Lower leg skin (tissue), 4 donors: ENCODE results near the gene RPL18A. TPM values are rescaled to one million over a fixed set of nuclear protein-coding genes. Genes with fewer than 3 reads are reported as not detected.

Experiments
- DNase-seq, 2 donors: peaks; one replicate each; pipeline ENCODE4 v3.0.0-alpha.2; 2019; ENCODE audit warnings: low spot score in 2 of 2
- H3K4me3 ChIP-seq: fragments of 200-600 bp; sonication (generic); 2 replicates; pipeline ENCODE4 v1.5.1; 2017; ENCODE audit warnings: mild to moderate bottlenecking, low read depth; ENCODE audit not compliant: poor library complexity, severe bottlenecking
- POLR2A ChIP-seq, 2 donors: fragments of 450-650 bp; IDR thresholded peaks; one replicate each; pipeline ENCODE4 v1.6.1; 2016 to 2017; ENCODE audit warnings: antibody characterized with exemption in 2 of 2, mild to moderate bottlenecking in 1 of 2, moderate library complexity in 1 of 2
- WGBS, 2 donors: methylation state at CpG; one replicate each; pipeline ENCODE4 v1.1.5; 2018; 5-methylcytosine and 5-hydroxymethylcytosine counted together
- intact Hi-C: fragments of 100-400 bp; cut with DNase I; formaldehyde crosslinking; loops from one replicate; pipeline ENCODE4 v1.15.0; 2023; ENCODE audit warnings: low total_unique reads
- total RNA-seq, 4 donors: library from RNA; depleted of rRNA; stranded (reverse); fragments of >200 nt; gene quantifications; one replicate each; pipeline ENCODE4 v1.1.0, GENCODE V29; 2016
- TF ChIP-seq, protein P1 (sequence below), 3 donors: fragments of 450-650 bp; IDR thresholded peaks; one replicate each; pipeline ENCODE4 v1.5.1; 2016; ENCODE audit warnings: antibody characterized with exemption in 3 of 3, mild to moderate bottlenecking in 3 of 3, moderate library complexity in 2 of 3

Gene RPL18A
- total RNA-seq, 4 donors from 2014 or later, result 2,094 to 3,301 (median 2,396) TPM

DNA sequence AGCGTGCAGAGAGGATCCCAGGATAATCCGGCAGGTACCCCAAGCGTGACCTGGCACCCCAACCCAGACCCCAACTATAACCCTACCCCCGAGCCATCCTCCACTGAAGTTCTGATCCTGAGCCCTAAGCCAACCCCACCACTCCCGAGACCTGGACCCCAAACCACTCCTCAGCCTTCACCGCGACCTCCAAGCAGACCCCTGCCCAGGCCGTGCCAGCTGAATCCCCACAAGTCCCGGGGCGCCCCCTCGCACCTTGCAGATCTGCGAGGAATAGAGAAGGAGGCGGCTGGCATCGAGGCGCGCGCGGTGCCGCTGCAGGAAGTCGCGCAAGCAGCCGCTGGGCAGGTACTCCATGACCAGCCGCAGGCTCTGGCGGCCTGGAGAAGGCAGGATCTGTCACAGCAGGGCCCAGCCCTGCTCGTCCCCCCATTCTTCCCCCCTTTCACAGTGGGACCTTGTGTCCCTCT is 28.3 kb upstream of the RPL18A start:
- no peak for TF ChIP-seq POLR2A (IDR thresholded peaks at IDR 0.05)
- TF ChIP-seq, protein P1, sequence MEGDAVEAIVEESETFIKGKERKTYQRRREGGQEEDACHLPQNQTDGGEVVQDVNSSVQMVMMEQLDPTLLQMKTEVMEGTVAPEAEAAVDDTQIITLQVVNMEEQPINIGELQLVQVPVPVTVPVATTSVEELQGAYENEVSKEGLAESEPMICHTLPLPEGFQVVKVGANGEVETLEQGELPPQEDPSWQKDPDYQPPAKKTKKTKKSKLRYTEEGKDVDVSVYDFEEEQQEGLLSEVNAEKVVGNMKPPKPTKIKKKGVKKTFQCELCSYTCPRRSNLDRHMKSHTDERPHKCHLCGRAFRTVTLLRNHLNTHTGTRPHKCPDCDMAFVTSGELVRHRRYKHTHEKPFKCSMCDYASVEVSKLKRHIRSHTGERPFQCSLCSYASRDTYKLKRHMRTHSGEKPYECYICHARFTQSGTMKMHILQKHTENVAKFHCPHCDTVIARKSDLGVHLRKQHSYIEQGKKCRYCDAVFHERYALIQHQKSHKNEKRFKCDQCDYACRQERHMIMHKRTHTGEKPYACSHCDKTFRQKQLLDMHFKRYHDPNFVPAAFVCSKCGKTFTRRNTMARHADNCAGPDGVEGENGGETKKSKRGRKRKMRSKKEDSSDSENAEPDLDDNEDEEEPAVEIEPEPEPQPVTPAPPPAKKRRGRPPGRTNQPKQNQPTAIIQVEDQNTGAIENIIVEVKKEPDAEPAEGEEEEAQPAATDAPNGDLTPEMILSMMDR (IDR thresholded peaks at IDR 0.05), result no peak
- intact Hi-C loops, result no loop called here
- DNase-seq, result no peak
- WGBS, 2 donors, result 46 to 58% methylated on average over 16 to 21 of the region's 25 CpGs
- no peak overlapping the region for H3K4me3 ChIP-seq

DNA sequence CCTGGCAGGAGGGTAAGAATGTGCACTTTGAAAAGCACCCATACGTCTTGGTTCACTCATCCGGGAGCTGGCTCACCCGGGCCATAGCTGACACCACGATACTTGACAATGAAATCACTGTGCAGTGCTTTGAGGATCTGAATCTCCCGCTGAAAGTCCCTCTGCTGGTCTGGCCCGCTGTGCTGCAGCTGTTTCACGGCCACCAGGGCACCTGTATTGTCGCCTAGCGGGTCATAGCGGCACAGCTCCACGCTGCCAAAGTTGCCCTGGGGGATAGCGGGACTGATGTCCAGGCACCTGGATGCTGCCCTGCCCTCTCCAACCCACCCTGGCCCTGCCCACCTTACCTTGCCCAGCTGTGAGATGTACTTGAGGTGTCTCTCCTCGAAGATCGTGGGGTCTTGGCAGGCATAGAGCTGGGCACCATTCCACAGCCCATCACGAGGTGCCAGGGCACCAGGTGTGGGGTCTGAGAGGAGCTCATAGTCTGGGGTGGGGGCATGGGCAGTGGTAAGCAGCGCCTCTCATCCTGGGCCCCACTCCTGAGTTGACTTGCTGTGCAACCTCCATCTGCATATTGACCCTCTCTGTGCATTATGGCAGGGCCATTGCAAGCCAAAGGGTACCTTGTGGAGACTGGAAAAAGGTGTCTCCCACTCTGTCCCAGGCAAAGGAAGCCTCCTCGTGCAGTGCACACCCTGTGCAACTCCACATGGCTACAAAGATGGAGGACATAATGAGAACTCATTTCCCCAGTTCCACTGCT is 27.1 kb upstream of the RPL18A start:
- DNase-seq, result no peak
- intact Hi-C loops, result no loop called here
- WGBS, 2 donors, result 73 to 87% methylated on average over 17 of the region's 17 CpGs
- no peak for TF ChIP-seq POLR2A (IDR thresholded peaks at IDR 0.05)
- TF ChIP-seq, protein P1 (IDR thresholded peaks at IDR 0.05), result no peak
- H3K4me3 ChIP-seq, result no peak overlapping the region

DNA sequence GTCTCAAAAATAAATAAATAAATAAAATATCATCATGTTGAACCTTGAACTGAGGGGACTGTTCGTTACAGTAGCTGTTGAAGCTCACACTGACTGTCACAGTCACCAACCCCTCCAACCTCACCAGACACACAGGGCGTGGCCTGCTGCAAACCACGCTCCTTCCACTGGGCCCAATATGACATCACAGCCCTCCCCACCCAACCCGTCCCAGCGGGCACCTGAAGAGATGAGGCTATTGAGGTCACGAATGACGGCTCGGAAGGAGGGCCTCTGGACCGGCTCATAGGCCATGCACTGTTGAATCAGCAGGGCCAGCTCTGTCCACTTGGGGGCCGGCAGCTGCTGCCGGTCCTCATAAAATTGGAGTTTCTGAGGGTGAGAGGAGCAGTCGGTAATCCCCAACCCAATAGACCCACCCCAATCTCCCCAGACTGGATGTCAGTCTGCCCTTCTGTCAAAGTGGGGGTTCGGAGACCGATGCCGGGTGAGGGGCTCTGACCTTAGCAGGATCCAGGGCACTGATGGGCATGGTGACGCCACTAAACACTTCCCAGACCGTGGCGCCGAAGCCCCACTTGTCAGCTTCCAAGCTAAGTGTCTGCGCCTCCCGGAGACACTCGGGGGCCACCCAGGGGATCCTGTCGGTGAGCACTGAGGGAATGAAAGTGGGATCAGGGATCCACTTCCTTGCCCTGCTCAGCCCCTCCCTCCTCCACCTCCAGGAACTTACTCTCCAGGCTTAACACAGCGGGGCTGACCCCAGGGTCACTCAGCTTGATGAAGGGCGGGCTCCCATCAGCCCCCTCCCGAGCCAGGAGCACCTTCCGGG is 25.1 kb upstream of the RPL18A start:
- no peak for TF ChIP-seq POLR2A (IDR thresholded peaks at IDR 0.05)
- TF ChIP-seq, protein P1 (IDR thresholded peaks at IDR 0.05), result no peak
- no peak for DNase-seq
- 82 to 87% methylated on average over 27 of the region's 27 CpGs for WGBS, 2 donors
- H3K4me3 ChIP-seq, result no peak overlapping the region
- intact Hi-C loops, result no loop called here

DNA sequence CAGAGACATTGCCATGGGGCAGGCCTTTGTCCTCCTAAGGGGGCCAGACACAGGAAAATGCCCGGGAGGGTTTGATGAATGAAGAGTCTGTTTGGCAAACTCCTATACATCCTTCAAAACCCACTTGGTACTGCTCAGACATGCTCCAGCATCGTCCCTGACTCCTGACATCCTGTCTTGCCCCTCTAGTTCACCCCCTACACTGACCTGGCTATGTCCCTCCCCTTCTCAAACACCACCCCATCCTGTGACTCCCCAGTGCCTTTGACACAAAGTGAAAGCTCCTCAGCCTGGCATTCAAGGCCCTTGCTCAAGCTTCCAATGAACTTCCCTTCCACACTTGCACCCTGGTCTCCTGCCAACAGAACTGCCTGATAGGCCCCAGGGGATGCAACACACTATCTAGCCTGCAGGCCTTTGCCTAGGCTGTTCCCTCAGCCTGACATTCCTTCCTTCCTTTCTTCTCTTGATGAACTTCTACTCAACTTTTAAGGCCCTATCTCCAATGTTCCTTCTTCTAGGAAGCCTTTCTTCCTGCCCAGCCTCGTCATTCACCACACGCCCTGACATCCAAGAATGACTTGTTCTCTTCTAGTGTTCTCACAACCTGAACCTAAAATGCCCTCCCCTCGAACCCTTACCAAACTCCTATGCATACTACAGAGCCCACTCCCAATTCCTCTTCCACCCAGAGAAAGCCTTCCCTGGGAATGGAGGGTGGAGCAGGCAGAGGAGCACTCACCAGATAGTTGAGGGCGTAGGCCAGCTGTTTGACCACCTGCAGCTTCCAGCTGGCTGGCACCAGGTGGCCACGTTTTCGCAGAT is 24.3 kb upstream of the RPL18A start:
- TF ChIP-seq, protein P1 (IDR thresholded peaks at IDR 0.05), result no peak
- TF ChIP-seq POLR2A (IDR thresholded peaks at IDR 0.05), result no peak
- intact Hi-C loops, result no loop called here
- 63 to 70% methylated on average over 8 of the region's 8 CpGs for WGBS, 2 donors
- H3K4me3 ChIP-seq, result no peak overlapping the region
- DNase-seq, result no peak

DNA sequence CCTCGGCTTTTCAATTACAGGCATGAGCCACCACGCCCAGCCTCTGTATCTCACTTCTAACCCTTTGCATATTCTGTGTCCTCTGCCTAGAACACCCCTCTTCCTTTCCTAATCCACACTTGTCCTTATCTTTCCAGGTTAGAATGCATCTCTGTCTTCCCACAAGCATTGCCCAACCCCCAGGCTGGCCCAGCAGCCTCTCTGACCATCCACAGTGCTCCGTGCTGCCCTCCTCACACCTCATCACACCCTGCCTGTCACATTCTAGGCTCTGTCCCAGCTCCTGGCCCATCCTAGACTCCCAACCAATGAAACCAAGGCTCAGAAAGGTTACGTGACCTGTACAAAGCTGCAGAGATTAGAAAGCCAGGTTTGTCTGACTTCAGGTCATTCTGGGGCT is 23.2 kb upstream of the RPL18A start:
- DNase-seq, result no peak
- intact Hi-C loops, result no loop called here
- H3K4me3 ChIP-seq, result no peak overlapping the region
- TF ChIP-seq, protein P1 (IDR thresholded peaks at IDR 0.05), result no peak
- TF ChIP-seq POLR2A (IDR thresholded peaks at IDR 0.05), result no peak
- 64 to 76% methylated on average over 4 of the region's 4 CpGs for WGBS, 2 donors
